Measurements from ENCODE around the gene LSM14B. TPM values are rescaled to one million over a fixed set of nuclear protein-coding genes. Genes with fewer than 3 reads are reported as not detected.
A peak's percentile ranks its signal among the peaks of the same experiment; 100 is the strongest.

LSM14B gene
- total RNA-seq, 1 donor from 2014 or later: 23.3 TPM

DNA sequence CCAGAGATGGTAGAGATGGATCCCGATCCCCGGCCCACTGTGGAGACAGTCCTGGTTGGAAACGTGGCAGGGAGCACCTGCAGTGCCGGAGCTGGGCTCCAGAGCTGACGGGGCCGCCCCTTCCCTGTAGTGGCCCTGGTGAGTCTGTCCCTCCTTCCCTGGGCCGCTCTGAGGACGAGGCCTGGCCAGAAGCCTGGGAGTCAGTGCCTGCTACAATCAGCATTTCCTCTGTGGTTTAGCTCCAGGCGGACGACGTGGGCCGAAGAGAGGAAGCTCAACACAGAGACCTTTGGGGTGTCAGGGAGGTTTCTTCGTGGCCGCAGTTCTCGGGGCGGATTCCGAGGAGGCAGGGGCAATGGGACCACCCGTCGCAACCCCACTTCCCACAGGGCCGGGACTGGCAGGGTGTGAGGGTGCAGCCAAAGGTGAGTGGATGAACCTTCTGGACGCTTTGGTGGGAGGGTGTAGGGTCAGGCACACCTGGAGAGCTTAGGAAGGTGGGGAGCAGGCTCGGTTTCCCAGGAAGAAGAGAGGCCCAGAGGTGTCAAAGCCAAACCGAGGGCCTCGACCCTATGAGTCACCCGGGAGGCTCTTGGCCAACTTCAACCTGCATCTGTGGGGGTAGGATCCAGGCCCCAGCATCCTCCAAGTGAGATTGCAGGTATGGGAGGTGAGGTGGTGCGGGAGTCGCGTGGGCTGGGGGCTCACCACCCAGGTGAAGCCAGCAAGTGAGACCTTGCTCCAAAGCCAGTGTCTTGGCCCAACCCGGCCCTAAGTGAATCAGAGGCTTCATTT lies 11.0 kb downstream of the LSM14B start:
- no peak overlapping the region for H3K4me3 ChIP-seq (ENCODE audit: low read depth, low read length)
- DNase-seq (ENCODE audit: low read depth): no peak
- TF ChIP-seq, protein P1, sequence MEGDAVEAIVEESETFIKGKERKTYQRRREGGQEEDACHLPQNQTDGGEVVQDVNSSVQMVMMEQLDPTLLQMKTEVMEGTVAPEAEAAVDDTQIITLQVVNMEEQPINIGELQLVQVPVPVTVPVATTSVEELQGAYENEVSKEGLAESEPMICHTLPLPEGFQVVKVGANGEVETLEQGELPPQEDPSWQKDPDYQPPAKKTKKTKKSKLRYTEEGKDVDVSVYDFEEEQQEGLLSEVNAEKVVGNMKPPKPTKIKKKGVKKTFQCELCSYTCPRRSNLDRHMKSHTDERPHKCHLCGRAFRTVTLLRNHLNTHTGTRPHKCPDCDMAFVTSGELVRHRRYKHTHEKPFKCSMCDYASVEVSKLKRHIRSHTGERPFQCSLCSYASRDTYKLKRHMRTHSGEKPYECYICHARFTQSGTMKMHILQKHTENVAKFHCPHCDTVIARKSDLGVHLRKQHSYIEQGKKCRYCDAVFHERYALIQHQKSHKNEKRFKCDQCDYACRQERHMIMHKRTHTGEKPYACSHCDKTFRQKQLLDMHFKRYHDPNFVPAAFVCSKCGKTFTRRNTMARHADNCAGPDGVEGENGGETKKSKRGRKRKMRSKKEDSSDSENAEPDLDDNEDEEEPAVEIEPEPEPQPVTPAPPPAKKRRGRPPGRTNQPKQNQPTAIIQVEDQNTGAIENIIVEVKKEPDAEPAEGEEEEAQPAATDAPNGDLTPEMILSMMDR (conservative IDR thresholded peaks at IDR 0.05; ENCODE audit: low read depth, low read length): no peak

DNA sequence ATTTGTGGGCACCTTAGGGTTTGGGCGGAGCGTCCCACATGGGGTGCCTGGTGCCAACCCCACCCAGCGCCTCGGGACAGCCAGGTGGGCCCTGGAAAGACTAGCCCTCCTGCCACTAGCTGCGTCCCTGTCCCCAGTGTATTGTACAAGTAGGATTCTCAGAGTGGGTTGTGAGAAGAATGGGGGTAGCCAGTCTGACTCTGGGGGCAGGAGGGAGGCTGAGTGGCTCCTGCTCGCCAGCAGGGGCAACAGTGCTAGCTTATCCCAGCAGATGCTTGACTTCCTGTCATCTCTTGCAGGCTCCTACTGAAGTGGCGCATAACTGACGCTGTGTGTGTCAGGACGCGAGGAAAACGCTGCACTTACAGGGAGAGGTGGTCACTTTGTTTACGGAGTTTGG lies 11.6 kb downstream of the LSM14B start:
- TF ChIP-seq, protein P1 (conservative IDR thresholded peaks at IDR 0.05; ENCODE audit: low read depth, low read length): peak; percentile 8
- H3K4me3 ChIP-seq (ENCODE audit: low read depth, low read length): no peak overlapping the region
- no peak for DNase-seq (ENCODE audit: low read depth)

DNA sequence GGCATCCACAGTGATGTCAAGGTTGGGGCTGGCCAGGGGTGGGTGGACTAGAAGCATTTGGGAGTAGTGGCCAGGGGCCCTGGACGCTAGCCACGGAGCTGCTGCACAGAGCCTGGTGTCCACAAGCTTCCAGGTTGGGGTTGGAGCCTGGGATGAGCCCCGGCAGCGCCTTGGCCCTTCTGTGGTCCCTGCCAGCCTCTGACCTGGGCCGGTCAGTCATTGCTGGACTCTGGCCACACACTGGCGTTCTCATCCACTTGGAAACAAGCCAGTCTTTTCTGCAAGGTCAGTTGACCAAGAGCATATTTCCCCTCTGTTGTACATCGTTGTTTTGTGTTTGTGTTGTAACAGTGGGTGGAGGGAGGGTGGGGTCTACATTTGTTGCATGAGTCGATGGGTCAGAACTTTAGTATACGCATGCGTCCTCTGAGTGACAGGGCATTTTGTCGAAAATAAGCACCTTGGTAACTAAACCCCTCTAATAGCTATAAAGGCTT lies 12.5 kb downstream of the LSM14B start:
- no peak for DNase-seq (ENCODE audit: low read depth)
- TF ChIP-seq, protein P1 (conservative IDR thresholded peaks at IDR 0.05; ENCODE audit: low read depth, low read length): no peak
- no peak overlapping the region for H3K4me3 ChIP-seq (ENCODE audit: low read depth, low read length)

DNA sequence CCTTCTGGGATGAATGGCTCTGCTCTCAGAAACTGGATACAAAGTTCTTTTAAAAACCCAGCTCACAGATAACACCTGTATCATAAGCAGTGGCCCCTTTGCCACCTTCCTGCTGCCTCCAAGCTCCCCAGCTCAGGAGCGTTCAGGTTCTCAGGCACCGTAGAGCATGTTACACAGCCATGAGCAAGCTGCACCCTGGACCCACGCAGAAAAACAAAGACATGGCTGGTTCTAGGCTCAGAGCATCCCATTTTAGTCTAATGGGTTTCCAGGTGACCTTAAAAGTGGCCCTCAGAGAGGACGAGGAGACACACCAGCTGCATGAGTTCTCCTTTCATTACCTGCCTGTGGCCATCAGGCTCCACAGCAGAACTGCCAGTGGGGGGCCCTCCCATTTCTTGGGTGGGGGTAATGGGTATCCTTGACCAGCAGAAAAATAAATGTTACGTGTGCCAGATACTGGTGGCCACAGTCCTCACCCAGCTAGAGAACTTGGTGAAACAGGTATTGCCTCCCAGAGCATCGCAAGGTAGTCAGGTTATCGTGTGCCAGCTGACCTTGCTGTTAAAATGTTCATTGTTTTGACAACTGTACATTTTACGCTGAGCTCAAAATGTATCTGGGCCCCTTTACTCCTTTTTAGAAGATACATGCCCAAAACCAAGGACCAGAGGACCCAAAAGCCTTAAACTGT lies 13.4 kb downstream of the LSM14B start:
- no peak for DNase-seq (ENCODE audit: low read depth)
- TF ChIP-seq, protein P1 (conservative IDR thresholded peaks at IDR 0.05; ENCODE audit: low read depth, low read length): no peak

DNA sequence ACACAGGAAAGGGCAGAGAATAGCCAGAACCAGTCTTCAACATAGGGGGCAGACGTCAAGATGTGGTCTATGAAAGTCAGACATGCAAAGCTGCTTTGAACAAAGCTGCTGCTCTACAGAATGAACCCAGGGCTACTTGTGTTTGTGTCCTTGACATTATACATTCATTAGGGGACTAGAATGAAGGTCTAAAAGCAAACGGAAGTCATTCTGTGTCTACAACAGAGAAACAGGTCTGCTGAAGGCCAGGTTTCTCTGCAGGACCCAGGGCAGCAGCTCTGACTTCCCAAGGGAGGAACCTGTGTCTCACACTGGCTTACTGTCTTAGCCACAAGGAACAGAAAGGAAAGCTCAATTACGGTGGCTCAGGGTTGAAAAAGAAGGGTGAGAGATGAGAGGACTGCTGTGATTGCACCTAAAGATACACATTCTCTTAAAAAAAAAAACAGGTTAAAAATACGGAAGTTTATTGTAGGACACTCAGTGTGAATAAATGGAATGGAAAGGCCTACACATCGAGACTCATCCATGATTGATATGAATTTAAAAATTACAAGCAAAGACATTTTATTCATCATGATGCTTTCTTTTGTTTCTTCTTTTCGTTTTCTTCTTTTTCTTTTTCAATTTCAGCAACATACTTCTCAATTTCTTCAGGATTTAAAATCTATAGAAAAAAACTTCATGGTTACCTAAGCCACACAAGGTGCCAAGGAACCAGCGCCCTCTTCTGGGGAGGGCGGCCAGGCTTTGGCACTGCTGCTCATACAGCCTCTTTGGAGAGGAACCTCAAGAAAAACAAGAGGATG lies 14.2 kb downstream of the LSM14B start:
- no peak overlapping the region for H3K4me3 ChIP-seq (ENCODE audit: low read depth, low read length)
- TF ChIP-seq, protein P1 (conservative IDR thresholded peaks at IDR 0.05; ENCODE audit: low read depth, low read length): peak; percentile 97
- DNase-seq (ENCODE audit: low read depth): no peak

More for the DNA sequence above, 13.4 kb downstream of the LSM14B start:
- H3K4me3 ChIP-seq (ENCODE audit: low read depth, low read length): no peak overlapping the region

DNA sequence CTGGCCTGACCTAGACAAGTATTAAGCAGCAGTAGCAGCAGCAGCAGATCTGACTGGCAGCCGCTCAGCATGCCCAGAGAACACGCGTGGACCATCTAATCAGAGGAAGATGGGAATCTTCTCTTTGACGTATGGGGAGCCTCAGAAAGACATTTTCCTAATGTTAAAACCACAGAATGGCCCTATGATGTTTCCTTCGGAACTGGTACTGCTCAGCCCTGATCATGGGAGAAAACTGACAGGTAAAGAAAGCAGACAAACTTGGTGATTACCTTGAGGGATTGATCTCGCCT lies 14.8 kb downstream of the LSM14B start:
- no peak for DNase-seq (ENCODE audit: low read depth)
- TF ChIP-seq, protein P1 (conservative IDR thresholded peaks at IDR 0.05; ENCODE audit: low read depth, low read length): no peak

More for the DNA sequence above, 14.8 kb downstream of the LSM14B start:
- H3K4me3 ChIP-seq (ENCODE audit: low read depth, low read length): no peak overlapping the region

All from epithelial cell of proximal tubule (primary cell).